ENCODE data around the gene KREMEN2. TPM values are rescaled to one million over a fixed set of nuclear protein-coding genes. Genes with fewer than 3 reads are reported as not detected.

KREMEN2 gene
- total RNA-seq, 2 donors from 2014 or later = 5.0 to 8.4 TPM

DNA sequence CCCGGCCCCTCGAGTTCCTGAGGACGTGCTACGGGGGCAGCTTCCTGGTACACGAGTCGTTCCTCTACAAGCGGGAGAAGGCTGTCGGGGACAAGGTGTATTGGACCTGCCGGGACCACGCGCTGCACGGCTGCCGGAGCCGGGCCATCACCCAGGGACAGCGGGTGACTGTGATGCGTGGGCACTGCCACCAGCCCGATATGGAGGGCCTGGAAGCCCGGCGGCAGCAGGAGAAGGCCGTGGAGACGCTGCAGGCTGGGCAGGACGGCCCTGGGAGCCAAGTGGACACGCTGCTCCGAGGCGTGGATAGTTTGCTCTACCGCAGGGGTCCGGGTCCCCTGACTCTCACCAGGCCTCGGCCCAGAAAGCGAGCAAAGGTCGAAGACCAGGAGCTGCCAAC lies 30.9 kb upstream of the KREMEN2 start:
- Mint-ChIP-seq H3K9me3 (no peaks in the 10 kb centered on the region), H3K4me1 (peaks cover 10% of the 10 kb centered on the region), H3K4me3 (no peak overlapping the region), H3K27ac (no peak overlapping the region), H3K27me3 (ENCODE audit: insufficient read depth) (no peaks in the 10 kb centered on the region), H3K36me3 (ENCODE audit: low read depth) (peaks cover 24% of the 10 kb centered on the region)
- Histone ChIP-seq H3K9me3 (ENCODE audit: control insufficient read depth, low read length) (no peaks in the 10 kb centered on the region), H3K4me1 (ENCODE audit: control insufficient read depth, insufficient read depth, low read length) (peaks cover 6% of the 10 kb centered on the region), H3K9ac (ENCODE audit: extremely low read depth, low read length, poor library complexity, severe bottlenecking) (no peak overlapping the region), H3K36me3 (ENCODE audit: control insufficient read depth, insufficient read depth, low read length) (peaks cover 9% of the 10 kb centered on the region), H3K27me3 (ENCODE audit: control insufficient read depth, insufficient read depth, low read length, poor library complexity, severe bottlenecking) (no peaks in the 10 kb centered on the region), H3K4me3 (ENCODE audit: low read length) (no peak overlapping the region), H3K27ac (ENCODE audit: low read depth, low read length) (no peak overlapping the region)
- TF ChIP-seq, protein P1, sequence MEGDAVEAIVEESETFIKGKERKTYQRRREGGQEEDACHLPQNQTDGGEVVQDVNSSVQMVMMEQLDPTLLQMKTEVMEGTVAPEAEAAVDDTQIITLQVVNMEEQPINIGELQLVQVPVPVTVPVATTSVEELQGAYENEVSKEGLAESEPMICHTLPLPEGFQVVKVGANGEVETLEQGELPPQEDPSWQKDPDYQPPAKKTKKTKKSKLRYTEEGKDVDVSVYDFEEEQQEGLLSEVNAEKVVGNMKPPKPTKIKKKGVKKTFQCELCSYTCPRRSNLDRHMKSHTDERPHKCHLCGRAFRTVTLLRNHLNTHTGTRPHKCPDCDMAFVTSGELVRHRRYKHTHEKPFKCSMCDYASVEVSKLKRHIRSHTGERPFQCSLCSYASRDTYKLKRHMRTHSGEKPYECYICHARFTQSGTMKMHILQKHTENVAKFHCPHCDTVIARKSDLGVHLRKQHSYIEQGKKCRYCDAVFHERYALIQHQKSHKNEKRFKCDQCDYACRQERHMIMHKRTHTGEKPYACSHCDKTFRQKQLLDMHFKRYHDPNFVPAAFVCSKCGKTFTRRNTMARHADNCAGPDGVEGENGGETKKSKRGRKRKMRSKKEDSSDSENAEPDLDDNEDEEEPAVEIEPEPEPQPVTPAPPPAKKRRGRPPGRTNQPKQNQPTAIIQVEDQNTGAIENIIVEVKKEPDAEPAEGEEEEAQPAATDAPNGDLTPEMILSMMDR (conservative IDR thresholded peaks at IDR 0.05) = no peak
- WGBS, 2 experiments (ENCODE audit: insufficient coverage in 1 of 2, insufficient read length in 1 of 2) = 94 to 96% methylated on average over 20 to 30 of the region's 30 CpGs
- no peak for DNase-seq

DNA sequence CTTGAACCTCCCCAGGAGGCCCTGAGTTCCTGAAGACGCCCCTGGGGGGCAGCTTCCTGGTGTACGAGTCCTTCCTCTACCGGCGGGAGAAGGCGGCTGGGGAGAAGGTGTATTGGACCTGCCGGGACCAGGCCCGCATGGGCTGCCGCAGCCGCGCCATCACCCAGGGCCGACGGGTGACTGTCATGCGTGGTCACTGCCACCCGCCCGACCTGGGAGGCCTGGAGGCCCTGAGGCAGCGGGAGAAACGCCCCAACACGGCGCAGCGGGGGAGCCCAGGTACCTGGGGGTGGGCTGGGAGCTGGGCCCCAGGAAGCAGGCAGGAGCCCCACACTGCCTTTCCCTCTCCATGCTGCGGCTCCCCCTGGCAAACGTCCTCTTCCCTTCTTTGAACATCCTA lies 30.4 kb upstream of the KREMEN2 start:
- Histone ChIP-seq H3K27me3 (ENCODE audit: control insufficient read depth, insufficient read depth, low read length, poor library complexity, severe bottlenecking) (no peaks in the 10 kb centered on the region), H3K27ac (ENCODE audit: low read depth, low read length) (no peak overlapping the region), H3K4me1 (ENCODE audit: control insufficient read depth, insufficient read depth, low read length) (peaks cover 4% of the 10 kb centered on the region), H3K9me3 (ENCODE audit: control insufficient read depth, low read length) (no peaks in the 10 kb centered on the region), H3K9ac (ENCODE audit: extremely low read depth, low read length, poor library complexity, severe bottlenecking) (no peak overlapping the region), H3K4me3 (ENCODE audit: low read length) (no peak overlapping the region), H3K36me3 (ENCODE audit: control insufficient read depth, insufficient read depth, low read length) (peaks cover 9% of the 10 kb centered on the region)
- 93 to 98% methylated on average over 14 to 22 of the region's 22 CpGs for WGBS, 2 experiments (ENCODE audit: insufficient coverage in 1 of 2, insufficient read length in 1 of 2)
- TF ChIP-seq, protein P1 (conservative IDR thresholded peaks at IDR 0.05) = no peak
- no peaks in the 10 kb centered on the region for H3K27me3 Mint-ChIP-seq (ENCODE audit: insufficient read depth)
- no peak for DNase-seq
- peaks cover 5% of the 10 kb centered on the region for H3K4me1 Mint-ChIP-seq
- no peak overlapping the region for H3K4me3 Mint-ChIP-seq
- no peaks in the 10 kb centered on the region for H3K9me3 Mint-ChIP-seq
- H3K27ac Mint-ChIP-seq = no peak overlapping the region
- H3K36me3 Mint-ChIP-seq (ENCODE audit: low read depth) = peaks cover 26% of the 10 kb centered on the region

DNA sequence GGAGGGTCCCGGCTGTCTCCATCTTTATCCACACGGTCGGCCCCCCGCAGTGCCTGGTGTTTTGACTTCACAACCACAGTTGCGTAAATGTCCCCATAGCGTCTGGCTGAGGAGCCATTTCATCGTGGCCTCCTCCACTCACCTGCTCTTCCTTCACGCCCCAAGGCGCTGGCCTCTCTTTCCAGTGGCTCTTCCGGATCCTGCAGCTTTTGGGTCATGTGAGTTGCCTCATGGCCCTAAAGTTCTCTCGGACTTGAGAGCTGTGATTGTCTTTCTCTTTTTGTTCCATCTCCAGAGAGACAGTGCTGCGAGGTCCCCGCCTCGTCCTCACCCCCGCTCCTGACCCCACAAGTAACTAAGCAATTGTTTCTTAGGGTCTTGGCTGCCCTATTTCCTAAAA lies 29.6 kb upstream of the KREMEN2 start:
- H3K36me3 Mint-ChIP-seq (ENCODE audit: low read depth) = peaks cover 33% of the 10 kb centered on the region
- no peaks in the 10 kb centered on the region for H3K27me3 ChIP-seq (ENCODE audit: control insufficient read depth, insufficient read depth, low read length, poor library complexity, severe bottlenecking)
- H3K9me3 ChIP-seq (ENCODE audit: control insufficient read depth, low read length) = no peaks in the 10 kb centered on the region
- no peak overlapping the region for H3K27ac Mint-ChIP-seq
- no peak overlapping the region for H3K4me3 ChIP-seq (ENCODE audit: low read length)
- H3K4me1 Mint-ChIP-seq = no peaks in the 10 kb centered on the region
- TF ChIP-seq, protein P1 (conservative IDR thresholded peaks at IDR 0.05) = no peak
- peaks cover 16% of the 10 kb centered on the region for H3K36me3 ChIP-seq (ENCODE audit: control insufficient read depth, insufficient read depth, low read length)
- no peaks in the 10 kb centered on the region for H3K4me1 ChIP-seq (ENCODE audit: control insufficient read depth, insufficient read depth, low read length)
- WGBS, 2 experiments (ENCODE audit: insufficient coverage in 1 of 2, insufficient read length in 1 of 2) = 94 to 96% methylated on average over 15 of the region's 15 CpGs
- no peaks in the 10 kb centered on the region for H3K9me3 Mint-ChIP-seq
- no peak for DNase-seq
- no peak overlapping the region for H3K27ac ChIP-seq (ENCODE audit: low read depth, low read length)
- no peak overlapping the region for H3K9ac ChIP-seq (ENCODE audit: extremely low read depth, low read length, poor library complexity, severe bottlenecking)
- H3K27me3 Mint-ChIP-seq (ENCODE audit: insufficient read depth) = no peaks in the 10 kb centered on the region
- no peak overlapping the region for H3K4me3 Mint-ChIP-seq
